ENCODE measurements around the gene TRIM7. TPM values are rescaled to one million over a fixed set of nuclear protein-coding genes. Genes with fewer than 3 reads are reported as not detected.
"Not testable (repeated sequence)": the region's sequence is repeated elsewhere in the genome, so short reads cannot be mapped to it uniquely, and the experiment has no call there.

TRIM7 gene
- total and polyA plus RNA-seq, 7 donors, result 10.4 to 42.6 (median 28.8) TPM

GRCh38 chr5:181152406-181152805, 52.6 kb downstream of the TRIM7 start:
- Histone ChIP-seq H3K4me1 (no peaks in the 10 kb centered on the region), H3K9me3 (no peaks in the 10 kb centered on the region), H3K4me3 (no peak overlapping the region), H3K27ac (no peak overlapping the region), H3K27me3 (ENCODE audit: insufficient read depth in 3 of 3, low read length in 2 of 3) (peaks cover 0 to 42% (median 7%) of the 10 kb centered on the region in 3 donors), H3K36me3 (ENCODE audit: insufficient read depth in 1 of 2, low read depth in 1 of 2) (no peaks in the 10 kb centered on the region)
- TF ChIP-seq CTCF (IDR thresholded peaks at IDR 0.05), result no peak
- intact Hi-C loops (cut with DNase I), result loop anchor here (10.0 kb wide), 1 partner anchor 288 kb away; the partner anchor contains the start of gene ZFP62 (in 2 of the 2)
- 67 to 70% (median 67%) methylated on average over 9 of the region's 9 CpGs for WGBS, 3 donors
- ATAC-seq (no peak), DNase-seq (no peak)

GRCh38 chr5:181151146-181151545, 53.9 kb downstream of the TRIM7 start:
- no peak overlapping the region for H3K27ac ChIP-seq
- DNase-seq, result no peak
- H3K36me3 ChIP-seq (ENCODE audit: insufficient read depth in 1 of 2, low read depth in 1 of 2), result no peaks in the 10 kb centered on the region
- no peaks in the 10 kb centered on the region for H3K9me3 ChIP-seq
- 11 to 15% (median 13%) methylated on average over 9 of the region's 9 CpGs for WGBS, 3 donors
- no peak overlapping the region for H3K4me3 ChIP-seq
- no peak for ATAC-seq
- H3K4me1 ChIP-seq, result no peaks in the 10 kb centered on the region
- TF ChIP-seq CTCF (IDR thresholded peaks at IDR 0.05), result no peak
- peaks cover 0 to 43% (median 7%) of the 10 kb centered on the region in 3 donors for H3K27me3 ChIP-seq (ENCODE audit: insufficient read depth in 3 of 3, low read length in 2 of 3)
- intact Hi-C loops (cut with DNase I), result loop anchor here (10.0 kb wide), 1 partner anchor 286 kb away; the partner anchor contains the start of gene ZFP62 (in 2 of the 2)

GRCh38 chr5:181149806-181150733, 54.9 kb downstream of the TRIM7 start:
- Histone ChIP-seq H3K4me3 (no peak overlapping the region), H3K9me3 (no peaks in the 10 kb centered on the region), H3K27ac (no peak overlapping the region), H3K27me3 (ENCODE audit: insufficient read depth in 3 of 3, low read length in 2 of 3) (peaks cover 0 to 51% (median 7%) of the 10 kb centered on the region in 3 donors), H3K36me3 (ENCODE audit: insufficient read depth in 1 of 2, low read depth in 1 of 2) (no peaks in the 10 kb centered on the region), H3K4me1 (no peaks in the 10 kb centered on the region)
- no peak for ATAC-seq
- no peak for TF ChIP-seq CTCF (IDR thresholded peaks at IDR 0.05)
- intact Hi-C loops (cut with DNase I), result loop anchor here (10.0 kb wide), 1 partner anchor 285 kb away; the partner anchor contains the start of gene ZFP62 (in 2 of the 2)
- WGBS, 3 donors, result 69 to 74% (median 74%) methylated on average over 14 of the region's 14 CpGs
- DNase-seq, result no peak

- Histone ChIP-seq H3K4me1 (no peaks in the 10 kb centered on the region), H3K36me3 (ENCODE audit: insufficient read depth in 1 of 2, low read depth in 1 of 2) (no peaks in the 10 kb centered on the region), H3K27me3 (ENCODE audit: insufficient read depth in 3 of 3, low read length in 2 of 3) (peaks cover 0 to 51% (median 7%) of the 10 kb centered on the region in 3 donors), H3K4me3 (no peak overlapping the region), H3K9me3 (no peaks in the 10 kb centered on the region), H3K27ac (no peak overlapping the region)
- ATAC-seq, result no peak
- DNase-seq, result no peak
- intact Hi-C loops (cut with DNase I), result no loop called here
- 64 to 71% (median 68%) methylated on average over 6 of the region's 6 CpGs for whole genome bisulfite sequencing, 3 donors
- no peak for TF ChIP-seq CTCF (IDR thresholded peaks at IDR 0.05)
Measured at GRCh38 chr5:181149355-181149754, 55.6 kb downstream of the TRIM7 start.

- ATAC-seq; intact Hi-C loops (cut with DNase I): not testable (repeated sequence)
- peaks cover 0 to 46% (median 7%) of the 10 kb centered on the region in 3 donors for H3K27me3 ChIP-seq (ENCODE audit: insufficient read depth in 3 of 3, low read length in 2 of 3)
Measured at GRCh38 chr5:181146927-181147636, 57.9 kb downstream of the TRIM7 start, which contains the start of gene OR2V2. TSS of gene OR2V2 (plus strand) at chr5:181147586. CDS start at chr5:181154943, 7,357 bp downstream.

More at GRCh38 chr5:181146927-181147636, 57.9 kb downstream of the TRIM7 start, which contains the start of gene OR2V2:
- not testable (repeated sequence) for H3K36me3 ChIP-seq (ENCODE audit: insufficient read depth in 1 of 2, low read depth in 1 of 2); H3K4me1 ChIP-seq; DNase-seq; H3K27ac ChIP-seq; H3K4me3 ChIP-seq; H3K9me3 ChIP-seq
- 40 to 51% (median 50%) methylated on average over 7 of the region's 7 CpGs for WGBS, 3 donors
